Brain pericyte (primary cell): ENCODE results near the gene PDIA5.
A peak's percentile ranks its signal among the peaks of the same experiment; 100 is the strongest.

Experiments
- DNase-seq: peaks from one replicate; pipeline ENCODE4 v3.0.0-alpha.2; 2012; ENCODE audit warnings: low read depth, low spot score

The PDIA5 gene

DNA sequence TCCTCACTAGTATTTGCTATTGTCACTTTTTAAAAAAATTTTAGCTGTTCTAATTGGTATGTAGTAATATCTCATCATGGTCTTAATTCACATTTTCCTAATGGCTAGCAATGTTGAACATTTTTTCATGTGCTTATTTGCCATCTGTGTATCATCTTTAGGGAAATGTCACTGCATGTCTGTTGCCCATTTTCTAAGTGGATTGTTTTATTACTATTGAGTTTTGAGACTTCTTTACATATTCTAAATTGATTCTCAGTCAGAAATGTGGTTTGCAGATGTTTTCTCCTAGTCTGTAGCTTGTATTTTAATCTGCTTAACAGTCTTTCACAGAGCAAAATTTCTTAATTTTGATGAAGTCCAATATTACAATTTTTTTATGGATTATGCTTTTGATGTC is 101.3 kb downstream of the PDIA5 start:
- DNase-seq = no peak

DNA sequence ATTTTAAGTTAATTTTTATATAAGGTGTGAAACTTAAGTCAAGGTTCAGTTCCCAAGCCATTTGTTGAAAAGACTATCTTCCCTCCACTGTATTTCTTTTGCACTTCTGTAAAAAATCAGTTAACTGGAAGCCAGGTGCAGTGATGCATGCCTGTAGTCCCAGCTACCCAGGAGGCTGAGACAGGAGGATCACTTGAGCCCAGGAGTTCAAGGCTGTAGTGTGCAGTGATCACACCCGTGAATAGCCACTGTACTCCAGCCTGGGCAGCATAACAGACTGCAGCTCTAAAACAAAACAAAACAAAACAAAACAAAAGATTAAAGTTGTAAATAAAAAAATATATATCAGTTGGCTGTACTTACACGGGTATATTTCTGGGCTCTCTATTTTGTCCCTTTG is 101.8 kb downstream of the PDIA5 start:
- no peak for DNase-seq

DNA sequence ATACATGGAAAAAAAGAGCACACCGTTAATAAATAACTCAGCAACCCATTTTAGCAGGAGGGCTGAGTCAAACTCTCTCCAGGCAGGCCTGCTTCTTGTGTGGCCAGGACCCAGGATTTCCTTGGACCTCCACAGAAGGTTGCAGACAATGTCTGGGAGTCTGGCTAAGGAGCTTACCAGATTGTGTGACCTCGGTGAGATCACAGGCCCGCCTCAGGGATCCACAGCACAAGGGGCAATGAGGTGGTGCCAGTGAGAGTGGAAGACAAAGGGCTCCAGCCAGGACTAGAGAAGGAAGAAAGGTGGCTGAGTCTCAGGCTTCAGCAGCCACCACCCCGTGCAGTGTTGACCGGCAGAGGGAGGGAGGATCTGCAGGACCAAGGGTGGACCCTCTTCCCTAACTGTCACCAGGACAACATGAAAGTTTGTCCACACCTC is 102.7 kb downstream of the PDIA5 start:
- no peak for DNase-seq

DNA sequence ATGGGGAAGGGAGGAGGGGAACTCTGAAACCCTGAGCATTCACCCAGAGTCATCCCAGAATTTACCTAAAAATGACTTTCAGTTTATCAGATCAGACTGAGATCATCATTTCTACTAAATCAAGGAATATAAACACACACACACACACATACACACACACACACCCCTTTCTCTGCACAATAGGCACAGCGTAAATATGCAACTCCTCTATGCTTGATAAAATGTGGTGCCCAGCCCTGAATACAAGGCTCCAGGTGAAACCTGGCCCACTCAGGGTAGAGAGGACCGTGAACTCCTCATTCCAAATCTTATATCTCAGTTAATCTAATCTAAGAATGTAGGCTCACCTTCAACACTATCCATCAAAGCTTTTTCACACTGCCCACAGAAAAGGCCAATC is 103.1 kb downstream of the PDIA5 start:
- DNase-seq = no peak

DNA sequence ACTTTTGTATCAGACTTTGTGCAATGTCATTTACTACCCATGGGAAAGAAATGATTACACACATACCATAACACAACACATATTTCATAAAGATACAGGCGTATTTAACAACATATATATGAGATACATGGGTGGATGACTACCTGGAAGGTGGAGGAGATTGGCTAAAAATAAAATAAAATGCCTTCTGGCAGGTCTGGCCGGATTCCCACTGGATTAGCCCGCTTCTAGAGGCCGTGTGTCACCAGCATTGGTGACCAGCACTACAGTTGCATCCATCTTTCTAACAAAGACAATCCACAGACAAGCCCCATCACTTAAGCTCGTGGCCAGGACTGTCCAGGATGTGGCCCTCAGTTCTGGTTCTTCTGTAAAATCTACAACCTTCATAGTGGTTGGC is 114.0 kb downstream of the PDIA5 start:
- DNase-seq = no peak

DNA sequence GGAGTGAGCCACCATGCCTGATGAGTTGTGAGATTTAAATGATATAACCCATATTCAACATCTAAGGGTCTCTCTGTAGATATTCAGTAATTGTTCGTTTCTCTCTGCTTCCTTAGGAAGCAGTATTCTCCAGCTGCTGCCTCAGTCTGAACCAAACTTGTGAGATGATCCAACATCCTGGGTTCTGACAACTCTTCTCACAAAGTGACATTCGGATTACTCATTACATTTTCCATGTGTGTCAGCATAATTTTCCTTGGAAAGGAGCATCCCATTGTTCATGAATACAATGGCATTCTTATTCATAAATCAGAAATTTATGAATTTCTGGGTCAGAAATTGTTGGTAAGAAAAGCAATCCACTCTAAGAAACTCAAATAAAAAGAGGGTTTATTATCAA is 119.9 kb downstream of the PDIA5 start:
- DNase-seq = no peak

DNA sequence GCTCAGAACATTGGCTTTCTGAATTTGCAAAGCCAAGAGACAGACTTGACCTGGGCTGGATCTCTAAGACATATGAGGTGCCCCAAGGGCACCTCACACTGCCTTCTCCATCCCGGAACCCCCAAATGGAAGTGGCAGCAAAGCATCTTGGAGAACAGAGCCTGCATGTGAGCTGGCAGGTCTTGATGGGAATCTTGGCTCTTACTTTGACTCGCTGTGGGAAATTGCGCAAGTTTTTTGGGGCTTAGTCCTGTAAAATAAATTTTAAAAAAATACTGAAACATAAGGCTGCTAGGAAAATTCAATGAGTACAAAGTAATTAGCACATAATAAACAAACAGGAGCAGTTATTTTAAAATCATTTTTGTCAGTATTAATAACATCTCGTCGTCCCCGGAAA is 121.2 kb downstream of the PDIA5 start:
- no peak for DNase-seq

DNA sequence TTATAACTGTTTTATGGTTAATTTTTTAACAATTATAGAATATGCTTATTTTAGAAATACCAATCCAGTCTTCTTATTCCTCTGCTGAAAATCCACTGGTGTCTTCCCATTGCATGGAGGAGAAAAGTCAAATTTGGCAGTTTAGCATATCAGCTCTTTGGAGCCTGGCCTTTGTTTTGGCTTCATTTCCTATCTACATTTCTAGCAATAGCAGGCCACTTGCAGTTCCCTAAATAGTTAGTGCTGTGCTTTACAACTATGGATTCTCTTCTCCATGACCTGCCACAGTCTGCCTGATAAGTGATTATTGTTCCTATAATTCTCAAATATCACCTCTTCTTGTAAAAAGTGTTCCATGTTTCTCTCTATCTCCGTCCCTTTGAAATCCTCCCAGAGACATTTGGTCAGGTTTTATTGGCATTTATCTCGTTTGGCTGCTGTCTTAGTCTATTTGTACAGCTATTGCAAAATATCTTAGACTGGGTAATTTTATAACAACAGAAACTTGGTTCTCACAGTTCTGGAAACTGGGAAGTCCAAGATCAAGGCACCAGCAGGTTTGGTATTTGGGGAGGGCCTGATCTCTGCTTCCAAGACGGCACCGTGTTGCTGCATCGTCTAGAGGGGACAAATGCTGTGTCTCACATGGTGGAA is 126.8 kb downstream of the PDIA5 start:
- no peak for DNase-seq

DNA sequence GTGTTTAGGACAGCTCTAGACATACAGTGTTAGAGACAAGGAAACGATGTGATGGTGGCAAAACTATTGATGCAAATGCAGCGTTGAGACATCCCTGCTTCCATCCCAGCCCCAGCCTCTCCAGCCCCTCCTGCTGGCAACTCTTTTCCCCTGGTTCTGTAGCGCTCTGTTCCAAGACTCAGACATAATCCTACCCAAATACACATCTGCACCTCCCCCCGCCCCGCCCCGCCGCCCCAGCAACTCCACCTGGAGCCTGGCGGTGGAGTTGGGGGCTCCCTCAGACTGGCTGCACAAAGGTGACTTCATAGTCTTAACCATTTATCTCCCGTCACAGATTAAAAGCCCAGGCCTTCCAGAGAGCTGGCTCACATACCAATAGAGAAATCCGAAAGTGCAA is 127.7 kb downstream of the PDIA5 start:
- DNase-seq = no peak

DNA sequence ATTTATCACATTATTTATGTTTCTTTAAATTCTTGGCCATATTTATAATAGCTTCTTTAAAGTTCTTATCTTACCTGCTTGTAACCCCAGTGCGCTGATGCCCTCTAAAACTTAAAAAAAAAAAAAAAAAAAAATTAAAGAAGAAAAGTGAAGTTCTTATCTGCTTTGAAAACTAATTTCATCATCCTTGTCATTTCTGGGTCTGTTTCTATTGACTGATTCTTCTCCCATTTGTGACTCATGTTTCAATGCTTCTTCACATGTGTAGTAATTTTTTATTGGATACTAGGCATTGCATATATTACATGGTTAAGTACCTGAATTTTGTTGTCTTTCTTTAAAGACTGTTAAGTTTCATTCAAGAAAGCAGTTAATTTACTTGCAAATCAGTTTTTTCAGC is 131.5 kb downstream of the PDIA5 start:
- no peak for DNase-seq

DNA sequence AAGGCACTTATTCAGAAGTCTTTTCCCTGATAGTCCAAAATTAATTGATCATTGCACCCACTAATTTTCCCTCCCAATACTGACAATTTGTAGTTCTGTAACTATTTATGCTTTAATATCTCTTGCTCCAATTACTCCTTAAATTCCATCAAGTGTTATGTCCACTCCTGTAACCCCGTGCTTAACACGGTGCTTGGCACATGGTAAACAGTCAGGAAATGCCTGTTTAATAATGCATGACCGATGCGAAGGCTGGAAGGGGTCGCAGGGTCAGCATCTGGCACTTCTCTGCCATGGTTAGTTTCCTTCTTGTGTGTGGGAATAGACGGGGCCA is 134.4 kb downstream of the PDIA5 start:
- DNase-seq = no peak

DNA sequence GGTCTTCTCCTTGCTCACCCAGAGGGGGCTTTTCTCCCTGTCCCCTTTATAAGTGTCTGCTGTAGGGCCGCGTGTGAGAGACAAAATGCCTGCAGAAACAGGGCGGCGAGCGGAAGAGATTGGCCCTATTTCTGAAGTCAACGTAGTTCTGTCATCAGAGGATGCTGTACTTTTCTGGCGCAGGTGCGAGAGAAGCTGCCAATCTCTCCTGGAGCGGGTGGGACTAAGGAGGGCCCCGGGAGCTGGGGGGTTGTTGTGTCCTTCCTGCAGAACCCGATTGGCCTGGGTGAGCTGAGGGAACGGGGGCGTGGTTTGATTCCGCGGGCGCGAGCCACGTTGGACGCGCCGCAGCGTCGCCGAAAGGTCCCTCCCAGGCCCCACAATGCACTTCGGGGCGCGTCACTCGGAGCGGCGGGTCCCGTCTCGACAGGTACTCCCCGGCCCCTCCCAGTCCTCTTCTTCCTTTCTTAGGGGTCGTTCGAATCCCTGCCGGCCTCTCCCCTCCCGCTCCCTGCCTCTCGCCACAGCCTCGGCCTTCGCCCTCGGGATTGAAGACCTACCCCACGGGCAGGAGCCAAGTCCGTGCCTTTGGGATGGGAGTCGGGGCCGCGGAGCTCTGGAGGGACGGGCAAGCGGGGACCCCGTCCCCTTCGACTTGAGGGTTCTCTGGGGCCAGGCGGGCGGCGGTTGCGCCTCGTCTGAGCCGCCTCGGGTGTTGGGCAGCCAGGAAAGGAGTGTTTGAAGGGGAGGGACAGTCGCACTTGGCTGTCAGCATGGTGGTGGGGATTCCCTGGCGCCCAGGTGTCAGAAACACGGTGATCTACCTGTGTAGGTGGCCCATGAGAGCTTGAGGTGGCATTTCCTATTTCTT is 135.0 kb downstream of the PDIA5 start, which contains the start of gene SEC22A:
Gene SEC22A (plus strand): TSS at position 387 of the 871 bp plus-strand sequence. CDS start 7,275 bp downstream, outside the sequence.
- peak; percentile 74 for DNase-seq

DNA sequence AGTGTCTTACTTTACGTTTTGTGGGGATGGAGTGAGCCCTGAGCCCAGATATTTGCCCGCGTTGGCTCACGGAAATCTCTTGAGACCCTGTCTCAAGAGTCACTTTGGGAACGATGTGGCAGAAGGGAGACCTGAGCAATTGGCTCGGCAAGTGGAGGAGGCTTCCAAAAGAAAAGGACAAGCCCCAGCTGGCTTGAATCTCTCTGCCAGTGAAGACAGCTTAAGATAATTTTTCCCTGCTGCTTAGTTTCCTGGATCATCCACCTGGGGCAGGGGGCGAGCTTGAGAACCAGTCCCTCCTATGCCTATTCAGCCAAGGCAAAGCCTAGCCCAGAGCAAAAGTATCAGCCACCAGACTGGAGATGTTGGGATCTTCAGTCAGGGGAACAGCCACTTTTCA is 135.6 kb downstream of the PDIA5 start:
- no peak for DNase-seq
